HepG2 (cell line): ENCODE data around the gene DIP2C. TPM values are rescaled to one million over a fixed set of nuclear protein-coding genes. Genes with fewer than 3 reads are reported as not detected.

ENCODE experiments used
- ATAC-seq: fragments of 200-7000 bp; cut with Tn5 transposase; 3 replicates; pipeline ENCODE4 v1.9.1; 2020; ENCODE audit warnings: mild to moderate bottlenecking, moderate library complexity
- BruUV-seq: library from RNA; stranded (reverse); fragments of 400-500 nt; replicated peaks from 2 replicates; lab custom pipeline; 2021; lab: Mats Ljungman, UMichigan
- CTCF ChIA-PET: fragments of 300-600 bp; formaldehyde crosslinking; extraction: SDS; loops from one replicate; lab custom pipeline; 2021; ENCODE audit warnings: low total read pairs, inconsistent platforms, low intra/inter-chr PET ratio; lab: Yijun Ruan, JAX
- POLR2A ChIA-PET: fragments of 350-600 bp; sonication (Branson Sonifier 250); formaldehyde crosslinking; loops from one replicate; lab custom pipeline; 2020; ENCODE audit warnings: antibody characterized with exemption, inconsistent platforms; lab: Yijun Ruan, JAX
- DNase-seq: peaks from one replicate; pipeline ENCODE4 v3.0.0-alpha.2; 2015; ENCODE audit warnings: low spot score
- FAIRE-seq: peaks from 3 replicates; lab custom pipeline; 2011; peaks lifted over from hg19 to GRCh38; lab: Jason Lieb, UNC
- H2AFZ ChIP-seq: one replicate; pipeline ENCODE4 v1.6.1; 2011; ENCODE audit warnings: low read length, inconsistent platforms
- H3K27ac ChIP-seq: fragments of 300-600 bp; 3 replicates; pipeline ENCODE4 v1.8.0; 2011; ENCODE audit warnings: mixed run types, mild to moderate bottlenecking, mixed read lengths, low read length, inconsistent platforms; ENCODE audit not compliant: insufficient read depth; ENCODE audit errors: extremely low read length
- H3K27me3 ChIP-seq, 2 experiments: fragments of 200-600 bp in 1 of 2; 2 replicates in 1 of 2; 3 replicates in 1 of 2; pipeline versions ENCODE4 v1.6.0 to v1.8.0; 2011; ENCODE audit warnings: low read length in 2 of 2, mild to moderate bottlenecking in 2 of 2, moderate library complexity in 2 of 2, inconsistent platforms in 1 of 2; ENCODE audit not compliant: insufficient read depth in 2 of 2, control insufficient read depth in 1 of 2
- H3K36me3 ChIP-seq, 2 experiments: fragments of 200-600 bp in 1 of 2; replicated peaks in 1 of 2; 2 replicates in 1 of 2; 3 replicates in 1 of 2; pipeline versions ENCODE4 v1.5.1 to v1.8.0; 2011; ENCODE audit warnings: low read length in 2 of 2, inconsistent platforms in 1 of 2; ENCODE audit not compliant: insufficient read depth in 2 of 2, control insufficient read depth in 1 of 2
- H3K4me1 ChIP-seq: 2 replicates; pipeline ENCODE4 v1.5.1; 2012; ENCODE audit warnings: low read length, inconsistent platforms; ENCODE audit not compliant: insufficient read depth
- H3K4me2 ChIP-seq: 2 replicates; pipeline ENCODE4 v1.6.0; 2011; ENCODE audit warnings: low read depth, low read length, inconsistent platforms
- H3K4me3 ChIP-seq, 3 experiments: fragments of 200-600 bp in 1 of 3; sonication (generic), shearing (Covaris generic) in 1 of 3; replicated peaks in 1 of 3; 2 replicates each; pipeline ENCODE4 v1.5.1; 2011 to 2016; ENCODE audit warnings: low read length in 3 of 3, inconsistent platforms in 2 of 3, low read depth in 2 of 3, mild to moderate bottlenecking in 2 of 3, control low read depth in 1 of 3, mixed read lengths in 1 of 3; ENCODE audit not compliant: insufficient read depth in 1 of 3
- H3K79me2 ChIP-seq: one replicate; pipeline ENCODE4 v1.6.1; 2011; ENCODE audit warnings: low read length, inconsistent platforms; ENCODE audit not compliant: insufficient read depth
- H3K9ac ChIP-seq: 2 replicates; pipeline ENCODE4 v1.6.0; 2011; ENCODE audit warnings: mild to moderate bottlenecking, low read depth, low read length, inconsistent platforms; ENCODE audit not compliant: insufficient read depth
- H3K9me3 ChIP-seq: 2 replicates; pipeline ENCODE4 v1.5.1; 2012; ENCODE audit warnings: mild to moderate bottlenecking, low read length
- H4K20me1 ChIP-seq: 2 replicates; pipeline ENCODE4 v1.6.0; 2011; ENCODE audit warnings: inconsistent platforms, mild to moderate bottlenecking, low read length, moderate library complexity; ENCODE audit not compliant: insufficient read depth
- CCAR2 ChIP-seq: fragments of 200-400 bp; formaldehyde crosslinking; optimal IDR thresholded peaks from 2 replicates; pipeline ENCODE3; 2018; ENCODE audit warnings: low read depth, mild to moderate bottlenecking, low read length, moderate library complexity
- CEBPG ChIP-seq: IDR thresholded peaks from 2 replicates; pipeline ENCODE4 v1.6.1; 2016
- E2F1 ChIP-seq: sonication (generic); formaldehyde crosslinking; IDR thresholded peaks from 2 replicates; pipeline ENCODE4 v1.5.0; 2020; ENCODE audit warnings: missing genetic modification reagents
- E2F5 ChIP-seq: sonication (generic); formaldehyde crosslinking; conservative IDR thresholded peaks from 2 replicates; pipeline ENCODE4 v1.4.0; 2020; ENCODE audit warnings: missing genetic modification reagents
- GMEB2 ChIP-seq: IDR thresholded peaks from 2 replicates; pipeline ENCODE4 v1.6.1; 2016; ENCODE audit warnings: missing biosample characterization, missing genetic modification reagents, low read depth
- HNRNPLL ChIP-seq: fragments of 200-400 bp; formaldehyde crosslinking; IDR thresholded peaks from 2 replicates; pipeline ENCODE4 v1.6.1; 2017; ENCODE audit warnings: mild to moderate bottlenecking, low read depth, low read length; ENCODE audit not compliant: poor library complexity, severe bottlenecking
- KAT8 ChIP-seq: IDR thresholded peaks from 2 replicates; pipeline ENCODE4 v1.6.1; 2016; ENCODE audit warnings: missing genetic modification reagents, missing compliant biosample characterization
- MYC ChIP-seq: sonication (generic); formaldehyde crosslinking; IDR thresholded peaks from 2 replicates; pipeline ENCODE4 v1.9.0; 2021; ENCODE audit warnings: missing genetic modification reagents, borderline replicate concordance
- SUZ12 ChIP-seq: fragments of 150-350 bp; IDR thresholded peaks from 2 replicates; pipeline ENCODE4 v1.6.1; 2014; ENCODE audit warnings: low read depth, low read length
- TAF1 ChIP-seq: sonication (generic); formaldehyde crosslinking; IDR thresholded peaks from 2 replicates; pipeline ENCODE4 v1.4.0; 2020; ENCODE audit warnings: missing genetic modification reagents
- ZFP36L2 ChIP-seq: sonication (generic); formaldehyde crosslinking; IDR thresholded peaks from 2 replicates; pipeline ENCODE4 v1.4.0; 2020; ENCODE audit warnings: missing genetic modification reagents
- ZKSCAN5 ChIP-seq: sonication (generic); formaldehyde crosslinking; IDR thresholded peaks from 2 replicates; pipeline ENCODE4 v1.5.1; 2020; ENCODE audit warnings: mild to moderate bottlenecking, missing genetic modification reagents
- ZNF180 ChIP-seq: sonication (generic); formaldehyde crosslinking; IDR thresholded peaks from 2 replicates; pipeline ENCODE4 v1.4.0; 2020; ENCODE audit warnings: low read depth, missing genetic modification reagents, borderline replicate concordance
- ZNF225 ChIP-seq: sonication (generic); formaldehyde crosslinking; IDR thresholded peaks from 2 replicates; pipeline ENCODE4 v1.4.0; 2020; ENCODE audit warnings: mild to moderate bottlenecking, missing genetic modification reagents
- ZNF251 ChIP-seq: sonication (generic); formaldehyde crosslinking; IDR thresholded peaks from 2 replicates; pipeline ENCODE4 v1.9.0; 2021; ENCODE audit warnings: mild to moderate bottlenecking, missing genetic modification reagents
- ZNF333 ChIP-seq: sonication (generic); formaldehyde crosslinking; IDR thresholded peaks from 2 replicates; pipeline ENCODE4 v1.4.0; 2020; ENCODE audit warnings: mild to moderate bottlenecking, missing genetic modification reagents, borderline replicate concordance
- ZNF33B ChIP-seq: sonication (generic); formaldehyde crosslinking; IDR thresholded peaks from 2 replicates; pipeline ENCODE4 v1.5.1; 2020; ENCODE audit warnings: mild to moderate bottlenecking, missing genetic modification reagents
- ZNF354B ChIP-seq: sonication (generic); formaldehyde crosslinking; IDR thresholded peaks from 2 replicates; pipeline ENCODE4 v1.8.0; 2022; ENCODE audit warnings: mild to moderate bottlenecking, missing genetic modification reagents
- ZNF460 ChIP-seq: sonication (generic); formaldehyde crosslinking; IDR thresholded peaks from 2 replicates; pipeline ENCODE4 v1.5.1; 2020; ENCODE audit warnings: missing genetic modification reagents, mild to moderate bottlenecking, borderline replicate concordance
- ZNF598 ChIP-seq: sonication (generic); formaldehyde crosslinking; IDR thresholded peaks from 2 replicates; pipeline ENCODE4 v1.5.1; 2020; ENCODE audit warnings: mild to moderate bottlenecking, missing genetic modification reagents, borderline replicate concordance
- ZNF746 ChIP-seq: sonication (generic); formaldehyde crosslinking; IDR thresholded peaks from 2 replicates; pipeline ENCODE4 v1.8.0; 2022; ENCODE audit warnings: mild to moderate bottlenecking, missing genetic modification reagents
- ZSCAN31 ChIP-seq: sonication (generic); formaldehyde crosslinking; IDR thresholded peaks from 2 replicates; pipeline ENCODE4 v1.5.0; 2020; ENCODE audit warnings: low read depth, mild to moderate bottlenecking, missing genetic modification reagents
- WGBS: methylation state at CpG from one replicate; pipeline ENCODE4 v1.1.6; 2017; ENCODE audit warnings: low lambda C conversion rate; 5-methylcytosine and 5-hydroxymethylcytosine counted together
- in situ Hi-C: cut with HindIII; loops from 2 replicates; pipeline ENCODE4 v1.10.0; 2017; ENCODE audit warnings: low pct_unique_long_range_greater_than_20kb; ENCODE audit not compliant: extremely low pct_ligation_motif_present
- intact Hi-C: fragments of 100-400 bp; cut with micrococcal nuclease; formaldehyde crosslinking; loops from one replicate; pipeline ENCODE4 v1.10.0; 2022; ENCODE audit not compliant: unreplicated experiment
- polyA plus RNA-seq, 8 experiments: library from polyadenylated mRNA; depleted of rRNA in 3 of 8; stranded (reverse) in 7 of 8; unstranded in 1 of 8; fragments of >200 nt; fragmentation: Illumina TruSeq in 4 of 8; extraction: Trizol in 4 of 8; gene quantifications; 2 replicates each; pipeline versions ENCODE4 v1.2.1 to v1.2.3, GENCODE V29; 2011 to 2016; ENCODE audit warnings: low read depth in 4 of 8, missing spikeins in 1 of 8, mixed read lengths in 1 of 8; ENCODE audit not compliant: insufficient read depth in 1 of 8
- total RNA-seq, 5 experiments: library from RNA; depleted of rRNA; stranded (reverse); fragments of >200 nt; fragmentation: Illumina TruSeq; extraction: Trizol; gene quantifications; 2 replicates each; pipeline ENCODE4 v1.2.3, GENCODE V29; 2016; ENCODE audit warnings: low read depth in 1 of 5

DIP2C gene
- total and polyA plus RNA-seq, 2 of the 13 experiments (the other 11 are each of a cell fraction or from before 2014, with no cell fraction given) = 2.2 to 2.7 TPM

- Histone ChIP-seq H3K4me2 (no peak overlapping the region), H3K27ac (no peak overlapping the region), H4K20me1 (no peaks in the 10 kb centered on the region), H3K9me3 (no peaks in the 10 kb centered on the region), H3K4me1 (peaks cover 15% of the 10 kb centered on the region), H3K79me2 (no peaks in the 10 kb centered on the region), H2AFZ (no peak overlapping the region), H3K36me3 (peaks cover 0 to 2% of the 10 kb centered on the region in 2 experiments; a peak in 3 of 5 replicates), H3K4me3 (no peak overlapping the region), H3K9ac (no peak overlapping the region), H3K27me3 (no peaks in the 10 kb centered on the region)
- BruUV-seq = no TSS peak
- ATAC-seq = peak; percentile 76
- WGBS = 64% methylated on average over 16 of the region's 16 CpGs
- in situ Hi-C loops (no loop called here), intact Hi-C loops (no loop called here)
- CTCF ChIA-PET = no interaction called here
- peak; percentile 54 for DNase-seq
- POLR2A ChIA-PET = no interaction called here
- no peak for FAIRE-seq
- no peak for TF ChIP-seq ZNF333 (CRISPR knock-in tag)
- peak; percentile 43; the same call in 1 of the 2 replicates for TF ChIP-seq CEBPG (CRISPR knock-in tag)
- no peak for TF ChIP-seq ZFP36L2
- no peak for TF ChIP-seq ZNF180
- no peak for TF ChIP-seq GMEB2 (CRISPR knock-in tag)
- no peak for TF ChIP-seq TAF1 (CRISPR knock-in tag)
- no peak for TF ChIP-seq ZNF33B (CRISPR knock-in tag)
- no peak for TF ChIP-seq ZNF460 (CRISPR knock-in tag)
- TF ChIP-seq CCAR2 = no peak
- no peak for TF ChIP-seq E2F5 (CRISPR knock-in tag)
- no peak for TF ChIP-seq ZNF225 (CRISPR knock-in tag)
- no peak for TF ChIP-seq ZNF598 (CRISPR knock-in tag)
- no peak for TF ChIP-seq ZNF354B (CRISPR knock-in tag)
- no peak for TF ChIP-seq ZSCAN31
- TF ChIP-seq HNRNPLL = no peak
- no peak; the same call in 1 of the 2 replicates for TF ChIP-seq MYC (CRISPR knock-in tag)
- no peak for TF ChIP-seq E2F1
- no peak for TF ChIP-seq KAT8 (CRISPR knock-in tag)
- TF ChIP-seq ZNF746 (CRISPR knock-in tag) = no peak
- no peak for TF ChIP-seq ZNF251 (CRISPR knock-in tag)
- no peak for TF ChIP-seq SUZ12
- TF ChIP-seq ZKSCAN5 (CRISPR knock-in tag) = peak; percentile 54; the same call in 1 of the 2 replicates
These were observed 301.4 kb downstream of the DIP2C start for GRCh38 chr10:387909-388660.
